ENCODE results near the gene C6orf15.

C6orf15 gene
- long read RNA-seq = 0 reads

DNA sequence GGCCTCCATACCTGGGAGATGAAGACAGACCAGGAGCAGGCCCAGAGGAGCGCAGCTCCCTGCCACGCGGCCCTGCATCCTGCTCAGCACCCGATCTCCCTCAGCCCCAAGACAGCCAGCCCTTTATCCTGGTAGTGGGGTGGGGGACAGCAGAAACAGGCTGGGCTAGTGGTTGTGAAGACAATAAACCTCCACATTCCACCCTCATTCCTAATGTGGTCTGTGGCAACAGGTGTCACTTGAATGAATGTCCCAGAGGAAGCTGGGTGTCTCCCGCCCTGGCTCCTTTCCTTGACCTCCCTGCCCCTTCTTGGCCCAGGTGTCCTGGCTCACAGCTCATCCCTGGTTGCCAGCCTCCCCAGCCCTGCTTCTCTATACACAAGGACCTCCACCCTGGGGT lies at the start of gene C6orf15:
TSS of gene C6orf15 (minus strand) at position 98 of the 400 bp plus-strand sequence. CDS start at position 78, 20 bp downstream.
- Histone ChIP-seq H3K4me3 (replicated peaks; ENCODE audit: insufficient read depth, low read length) (no peak within 1 kb of the TSS), H3K27me3 (ENCODE audit: insufficient read depth, poor library complexity, severe bottlenecking) (peaks cover 6% of the 10 kb centered on the region), H3K27ac (replicated peaks) (no peak within 1 kb of the TSS)
- TF ChIP-seq, protein P1, sequence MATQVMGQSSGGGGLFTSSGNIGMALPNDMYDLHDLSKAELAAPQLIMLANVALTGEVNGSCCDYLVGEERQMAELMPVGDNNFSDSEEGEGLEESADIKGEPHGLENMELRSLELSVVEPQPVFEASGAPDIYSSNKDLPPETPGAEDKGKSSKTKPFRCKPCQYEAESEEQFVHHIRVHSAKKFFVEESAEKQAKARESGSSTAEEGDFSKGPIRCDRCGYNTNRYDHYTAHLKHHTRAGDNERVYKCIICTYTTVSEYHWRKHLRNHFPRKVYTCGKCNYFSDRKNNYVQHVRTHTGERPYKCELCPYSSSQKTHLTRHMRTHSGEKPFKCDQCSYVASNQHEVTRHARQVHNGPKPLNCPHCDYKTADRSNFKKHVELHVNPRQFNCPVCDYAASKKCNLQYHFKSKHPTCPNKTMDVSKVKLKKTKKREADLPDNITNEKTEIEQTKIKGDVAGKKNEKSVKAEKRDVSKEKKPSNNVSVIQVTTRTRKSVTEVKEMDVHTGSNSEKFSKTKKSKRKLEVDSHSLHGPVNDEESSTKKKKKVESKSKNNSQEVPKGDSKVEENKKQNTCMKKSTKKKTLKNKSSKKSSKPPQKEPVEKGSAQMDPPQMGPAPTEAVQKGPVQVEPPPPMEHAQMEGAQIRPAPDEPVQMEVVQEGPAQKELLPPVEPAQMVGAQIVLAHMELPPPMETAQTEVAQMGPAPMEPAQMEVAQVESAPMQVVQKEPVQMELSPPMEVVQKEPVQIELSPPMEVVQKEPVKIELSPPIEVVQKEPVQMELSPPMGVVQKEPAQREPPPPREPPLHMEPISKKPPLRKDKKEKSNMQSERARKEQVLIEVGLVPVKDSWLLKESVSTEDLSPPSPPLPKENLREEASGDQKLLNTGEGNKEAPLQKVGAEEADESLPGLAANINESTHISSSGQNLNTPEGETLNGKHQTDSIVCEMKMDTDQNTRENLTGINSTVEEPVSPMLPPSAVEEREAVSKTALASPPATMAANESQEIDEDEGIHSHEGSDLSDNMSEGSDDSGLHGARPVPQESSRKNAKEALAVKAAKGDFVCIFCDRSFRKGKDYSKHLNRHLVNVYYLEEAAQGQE (IDR thresholded peaks at IDR 0.05; ENCODE audit: insufficient replicate concordance, low read depth) = no peak
- TF ChIP-seq SPI1 (IDR thresholded peaks at IDR 0.05; ENCODE audit: borderline replicate concordance, low read depth) (no peak), GABPA (IDR thresholded peaks at IDR 0.05; ENCODE audit: low read depth) (no peak), POLR2AphosphoS5 (IDR thresholded peaks at IDR 0.05; ENCODE audit: low read depth) (no peak)
- TF ChIP-seq, protein P2, sequence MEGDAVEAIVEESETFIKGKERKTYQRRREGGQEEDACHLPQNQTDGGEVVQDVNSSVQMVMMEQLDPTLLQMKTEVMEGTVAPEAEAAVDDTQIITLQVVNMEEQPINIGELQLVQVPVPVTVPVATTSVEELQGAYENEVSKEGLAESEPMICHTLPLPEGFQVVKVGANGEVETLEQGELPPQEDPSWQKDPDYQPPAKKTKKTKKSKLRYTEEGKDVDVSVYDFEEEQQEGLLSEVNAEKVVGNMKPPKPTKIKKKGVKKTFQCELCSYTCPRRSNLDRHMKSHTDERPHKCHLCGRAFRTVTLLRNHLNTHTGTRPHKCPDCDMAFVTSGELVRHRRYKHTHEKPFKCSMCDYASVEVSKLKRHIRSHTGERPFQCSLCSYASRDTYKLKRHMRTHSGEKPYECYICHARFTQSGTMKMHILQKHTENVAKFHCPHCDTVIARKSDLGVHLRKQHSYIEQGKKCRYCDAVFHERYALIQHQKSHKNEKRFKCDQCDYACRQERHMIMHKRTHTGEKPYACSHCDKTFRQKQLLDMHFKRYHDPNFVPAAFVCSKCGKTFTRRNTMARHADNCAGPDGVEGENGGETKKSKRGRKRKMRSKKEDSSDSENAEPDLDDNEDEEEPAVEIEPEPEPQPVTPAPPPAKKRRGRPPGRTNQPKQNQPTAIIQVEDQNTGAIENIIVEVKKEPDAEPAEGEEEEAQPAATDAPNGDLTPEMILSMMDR (IDR thresholded peaks at IDR 0.05; ENCODE audit: insufficient read depth, low read length) = no peak
- DNase-seq (ENCODE audit: low read depth in 1 of 2, low spot score in 1 of 2) = no peak

DNA sequence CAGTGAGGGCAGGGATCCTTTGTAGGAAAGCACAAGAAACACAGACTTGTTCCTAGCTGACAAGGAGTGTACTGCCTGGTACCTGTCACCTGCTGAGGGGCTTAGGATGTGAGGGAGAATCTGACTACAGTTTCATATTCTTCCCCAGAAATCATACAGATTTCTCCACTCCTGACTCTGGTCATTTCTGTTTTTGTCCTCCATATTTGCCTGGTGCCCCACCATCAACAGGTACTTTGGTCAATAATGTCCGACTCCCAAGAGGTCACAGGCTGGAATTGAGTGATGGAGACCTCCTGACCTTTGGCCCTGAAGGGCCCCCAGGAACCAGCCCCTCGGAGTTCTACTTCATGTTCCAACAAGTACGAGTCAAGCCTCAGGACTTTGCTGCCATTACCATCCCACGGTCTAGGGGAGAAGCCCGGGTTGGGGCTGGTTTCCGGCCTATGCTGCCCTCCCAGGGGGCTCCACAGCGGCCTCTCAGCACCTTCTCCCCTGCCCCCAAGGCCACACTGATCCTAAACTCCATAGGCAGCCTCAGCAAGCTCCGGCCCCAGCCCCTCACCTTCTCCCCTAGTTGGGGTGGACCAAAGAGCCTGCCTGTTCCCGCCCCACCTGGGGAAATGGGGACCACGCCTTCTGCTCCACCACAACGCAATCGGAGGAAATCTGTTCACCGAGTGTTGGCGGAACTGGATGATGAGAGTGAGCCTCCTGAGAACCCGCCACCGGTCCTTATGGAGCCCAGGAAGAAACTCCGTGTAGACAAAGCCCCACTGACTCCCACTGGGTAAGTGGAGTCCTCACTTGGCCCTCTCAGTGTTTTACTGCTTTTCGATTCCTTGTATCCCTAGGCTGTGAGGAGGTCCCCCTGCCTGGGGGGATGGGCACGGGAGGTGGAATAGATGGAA lies 49.1 kb upstream of the C6orf15 start:
- H3K4me3 ChIP-seq (replicated peaks; ENCODE audit: insufficient read depth, low read length) = no peak overlapping the region
- TF ChIP-seq GABPA (IDR thresholded peaks at IDR 0.05; ENCODE audit: low read depth) (no peak), SPI1 (IDR thresholded peaks at IDR 0.05; ENCODE audit: borderline replicate concordance, low read depth) (no peak), POLR2AphosphoS5 (IDR thresholded peaks at IDR 0.05; ENCODE audit: low read depth) (no peak)
- TF ChIP-seq, protein P1 (IDR thresholded peaks at IDR 0.05; ENCODE audit: insufficient replicate concordance, low read depth) = no peak
- TF ChIP-seq, protein P2 (IDR thresholded peaks at IDR 0.05; ENCODE audit: insufficient read depth, low read length) = no peak
- no peaks in the 10 kb centered on the region for H3K27me3 ChIP-seq (ENCODE audit: insufficient read depth, poor library complexity, severe bottlenecking)
- no peak overlapping the region for H3K27ac ChIP-seq (replicated peaks)
- no peak for DNase-seq (ENCODE audit: low read depth in 1 of 2, low spot score in 1 of 2)

DNA sequence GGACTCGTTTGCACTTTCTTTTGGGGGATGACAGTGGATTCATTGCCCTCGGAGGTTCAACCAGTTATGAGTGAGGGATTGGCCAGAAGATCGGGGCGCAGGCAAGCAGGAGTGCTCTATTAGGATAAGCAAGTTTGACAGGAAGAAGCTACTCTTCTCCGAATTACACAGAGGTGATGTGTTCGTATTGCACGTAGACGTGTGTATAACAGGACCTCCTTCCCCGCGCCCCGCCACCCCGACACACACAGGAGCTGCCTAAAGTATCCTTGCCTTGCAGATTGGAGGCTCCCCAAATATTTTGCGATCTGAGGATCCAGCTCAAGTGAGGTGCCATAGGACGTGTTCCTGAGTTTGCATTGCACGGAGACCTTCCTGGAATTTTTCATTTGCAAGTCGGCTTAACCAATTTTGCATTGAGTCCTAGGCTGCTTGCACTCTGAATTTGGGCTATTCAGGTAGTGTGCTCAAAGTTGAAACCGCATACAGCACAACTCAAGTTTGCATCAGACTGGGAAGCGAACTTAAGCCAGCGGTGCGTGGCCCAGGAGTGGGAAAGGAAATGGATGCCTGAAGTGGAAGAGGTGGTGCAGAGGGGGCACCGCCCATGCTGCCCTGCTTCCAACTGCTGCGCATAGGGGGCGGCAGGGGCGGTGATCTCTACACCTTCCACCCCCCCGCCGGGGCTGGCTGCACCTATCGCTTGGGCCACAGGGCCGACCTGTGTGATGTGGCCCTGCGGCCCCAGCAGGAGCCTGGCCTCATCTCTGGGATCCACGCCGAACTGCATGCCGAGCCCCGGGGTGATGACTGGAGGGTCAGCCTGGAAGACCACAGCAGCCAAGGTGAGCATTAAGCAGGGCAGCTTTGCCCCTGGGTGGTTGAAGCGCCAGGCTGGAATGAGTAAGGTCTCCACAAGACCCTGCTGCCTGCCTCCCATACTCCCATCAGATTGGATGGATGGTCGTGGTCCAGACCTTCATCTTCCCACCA lies 46.8 kb upstream of the C6orf15 start:
- peak overlapping the region; percentile 88 for H3K4me3 ChIP-seq (replicated peaks; ENCODE audit: insufficient read depth, low read length)
- peak overlapping the region; percentile 69 for H3K27ac ChIP-seq (replicated peaks)
- no peak for TF ChIP-seq SPI1 (IDR thresholded peaks at IDR 0.05; ENCODE audit: borderline replicate concordance, low read depth)
- no peak for TF ChIP-seq GABPA (IDR thresholded peaks at IDR 0.05; ENCODE audit: low read depth)
- TF ChIP-seq, protein P1 (IDR thresholded peaks at IDR 0.05; ENCODE audit: insufficient replicate concordance, low read depth) = no peak
- H3K27me3 ChIP-seq (ENCODE audit: insufficient read depth, poor library complexity, severe bottlenecking) = no peaks in the 10 kb centered on the region
- DNase-seq (ENCODE audit: low read depth in 1 of 2, low spot score in 1 of 2) = peak; percentile 17 to 36

All from HL-60 (cell line).